GM21526 (cell line): ENCODE results near the gene BCAS3.

Experiments used
- ATAC-seq: cut with Tn5 transposase; IDR thresholded peaks from one replicate; pipeline ENCODE4 v1.9.1; 2021; ENCODE audit warnings: moderate library complexity; ENCODE audit not compliant: unreplicated experiment, low FRiP score

Gene BCAS3

DNA sequence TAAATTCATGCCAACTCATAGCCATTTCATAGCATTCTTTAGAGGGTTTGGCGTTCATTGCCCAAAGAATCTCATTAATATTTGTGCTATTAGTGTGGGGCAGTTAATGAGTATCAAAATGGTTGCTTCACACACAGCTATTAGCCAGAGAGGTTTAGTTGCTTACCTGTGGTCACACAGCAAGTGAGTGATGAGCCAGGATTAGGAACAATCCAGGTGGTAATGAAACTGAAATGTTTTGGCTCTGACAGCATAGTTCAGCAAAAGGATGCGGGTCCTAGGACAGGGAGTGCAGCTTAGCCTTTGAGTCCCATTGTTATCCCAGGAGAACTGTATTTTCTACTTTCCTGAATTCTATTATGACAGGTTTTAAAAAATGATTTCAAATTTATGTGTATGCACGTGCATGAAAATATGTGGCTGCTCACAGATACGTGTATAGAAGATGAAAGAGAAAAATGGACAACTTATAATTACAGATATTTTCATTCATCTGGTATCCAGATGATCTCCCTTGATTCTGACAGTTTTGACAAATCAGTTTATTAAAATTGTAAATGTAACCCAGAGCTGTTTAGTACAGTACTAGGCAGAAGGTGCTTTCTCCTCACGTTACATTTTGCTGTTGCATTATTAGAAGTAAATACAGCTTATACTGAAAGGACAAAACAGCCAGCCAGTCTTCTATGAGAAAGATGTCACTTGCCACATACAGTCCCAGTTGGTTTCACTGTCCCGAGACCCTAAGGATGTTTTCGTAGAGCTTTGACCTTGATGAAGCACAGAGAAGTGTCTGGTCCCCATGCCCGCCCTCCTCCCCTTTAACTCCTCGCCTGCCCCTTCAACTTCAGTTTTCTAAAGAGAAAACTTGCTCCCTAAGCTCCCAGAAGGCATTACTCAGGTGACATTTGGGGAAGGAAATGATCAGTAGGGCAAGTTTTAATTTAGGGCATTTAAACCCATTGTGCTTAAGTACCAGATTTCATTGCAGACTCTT, 622.2 kb downstream of the BCAS3 start:
- ATAC-seq = no peak

- no peak for ATAC-seq
Observed at GRCh38 chr17:61302953-61303816, 625.5 kb downstream of the BCAS3 start.

DNA sequence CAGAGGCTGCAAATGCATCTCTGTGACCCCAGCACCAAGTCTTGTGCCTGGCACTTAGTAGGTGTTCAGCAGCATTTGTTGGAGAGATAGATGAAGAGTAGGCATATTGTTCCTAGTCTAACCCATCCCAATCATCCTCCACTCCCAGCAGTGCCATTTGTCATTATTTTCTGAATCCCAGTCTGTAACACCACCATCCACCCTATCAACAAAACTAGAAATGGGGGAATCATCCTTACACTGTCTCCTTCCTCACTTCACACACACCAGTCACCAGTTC, 626.1 kb downstream of the BCAS3 start:
- ATAC-seq = no peak

GRCh38 chr17:61305024-61305423, 627.4 kb downstream of the BCAS3 start:
- ATAC-seq = no peak

DNA sequence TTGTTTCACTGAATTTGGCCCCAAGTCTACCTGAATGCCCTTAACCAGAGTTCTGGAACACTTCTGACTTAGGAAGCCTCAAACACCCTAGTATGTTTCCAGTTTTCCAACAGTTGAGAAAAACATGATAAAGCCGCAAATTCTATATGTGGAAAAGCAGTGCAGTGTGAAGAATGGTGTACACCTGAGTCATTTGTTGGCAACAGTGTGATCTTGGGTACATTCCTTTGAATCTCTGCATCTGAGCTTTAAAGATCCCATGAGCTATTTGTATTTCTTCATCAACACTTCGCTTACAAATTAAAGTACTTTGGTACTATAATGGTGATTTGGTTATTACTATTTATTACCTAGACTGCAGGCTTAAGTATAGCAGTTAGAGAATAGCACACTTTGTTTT, 628.4 kb downstream of the BCAS3 start:
- no peak for ATAC-seq

DNA sequence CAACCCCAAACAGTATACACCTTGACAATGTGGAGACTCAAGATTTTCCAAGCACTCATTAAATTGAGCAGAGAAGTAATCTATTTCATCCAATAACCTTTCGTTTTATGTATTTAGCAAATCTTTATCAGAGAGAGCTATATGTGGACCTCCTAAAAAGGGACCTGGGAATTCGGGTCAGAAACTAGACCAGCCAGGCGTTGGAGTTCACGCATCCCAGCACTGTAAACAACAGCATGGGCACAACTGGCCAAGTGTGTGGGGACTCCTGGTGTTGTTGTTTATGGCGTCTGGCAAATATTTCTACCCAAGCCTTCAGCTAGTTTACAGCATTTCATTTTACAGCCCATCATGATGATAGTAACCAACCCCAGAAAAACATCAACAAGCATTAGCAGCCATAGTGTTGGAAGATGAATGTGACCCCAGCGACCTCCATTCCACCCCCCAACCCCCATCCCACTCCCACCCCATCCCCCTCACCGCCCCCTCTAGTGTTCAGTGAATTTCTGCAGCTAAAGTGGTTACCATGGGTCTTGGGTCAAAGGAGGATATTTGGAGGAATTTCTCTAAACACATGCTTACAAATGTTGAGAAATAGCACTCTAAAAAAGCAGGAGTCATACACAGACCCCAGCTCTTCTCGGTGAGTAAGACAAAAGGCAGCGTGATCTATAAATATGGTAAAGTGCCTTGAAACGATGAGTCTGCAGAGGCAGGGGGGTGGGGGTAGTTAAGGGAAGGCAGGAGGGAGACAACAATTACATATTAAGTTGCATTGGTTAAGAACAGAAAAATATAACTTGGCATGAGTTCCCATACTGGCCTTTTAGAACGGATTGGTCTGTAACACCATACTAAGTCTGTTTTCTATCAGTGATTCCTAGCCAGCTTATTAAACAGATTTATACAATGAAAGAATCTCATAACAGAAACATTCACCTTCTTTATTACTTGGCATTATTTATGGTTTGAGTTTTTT, 630.5 kb downstream of the BCAS3 start:
- ATAC-seq = no peak

DNA sequence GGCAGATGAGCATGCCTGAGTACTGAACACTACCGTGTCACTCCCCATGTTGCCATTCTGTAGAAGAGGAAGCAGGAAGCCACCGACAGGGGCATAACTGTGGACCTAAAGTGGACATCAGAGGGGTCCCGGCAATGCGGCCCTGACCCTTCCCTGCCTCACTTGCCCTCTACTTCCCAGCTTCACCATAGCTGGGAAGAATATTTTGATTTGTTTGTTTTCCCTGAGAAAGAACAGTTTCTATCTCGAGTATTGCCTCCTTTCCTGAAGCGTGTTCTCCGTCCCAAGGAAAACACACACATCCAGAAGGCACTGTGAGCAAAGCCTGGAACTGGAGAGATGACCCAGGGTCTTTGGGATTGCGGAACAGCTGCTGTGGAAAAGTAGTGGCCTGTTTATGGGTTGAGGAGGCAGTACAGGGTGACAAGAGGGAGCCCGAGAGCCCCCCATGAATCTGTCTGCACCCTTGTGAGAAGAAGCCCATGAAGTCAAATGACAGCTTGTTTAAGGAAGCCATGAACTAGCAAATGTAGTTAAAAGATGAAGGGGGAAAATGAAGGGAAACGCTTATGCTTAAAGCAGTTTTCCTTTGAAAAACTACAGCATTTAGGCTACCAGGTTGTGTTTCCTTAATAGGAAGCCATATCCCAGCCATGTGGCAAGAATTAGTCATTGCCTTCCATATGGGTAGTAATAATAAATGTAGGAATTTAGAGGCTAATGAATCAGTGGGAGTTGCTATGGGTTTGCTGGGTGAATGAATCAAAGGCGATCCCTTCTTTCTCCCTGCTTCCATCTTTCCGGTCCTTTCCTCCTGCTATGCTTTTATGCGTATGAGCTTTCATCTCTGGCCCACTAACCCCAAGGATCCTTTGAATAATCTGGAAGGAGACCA, 632.0 kb downstream of the BCAS3 start:
- no peak for ATAC-seq

GRCh38 chr17:61310590-61310989, 632.9 kb downstream of the BCAS3 start:
- ATAC-seq = no peak

DNA sequence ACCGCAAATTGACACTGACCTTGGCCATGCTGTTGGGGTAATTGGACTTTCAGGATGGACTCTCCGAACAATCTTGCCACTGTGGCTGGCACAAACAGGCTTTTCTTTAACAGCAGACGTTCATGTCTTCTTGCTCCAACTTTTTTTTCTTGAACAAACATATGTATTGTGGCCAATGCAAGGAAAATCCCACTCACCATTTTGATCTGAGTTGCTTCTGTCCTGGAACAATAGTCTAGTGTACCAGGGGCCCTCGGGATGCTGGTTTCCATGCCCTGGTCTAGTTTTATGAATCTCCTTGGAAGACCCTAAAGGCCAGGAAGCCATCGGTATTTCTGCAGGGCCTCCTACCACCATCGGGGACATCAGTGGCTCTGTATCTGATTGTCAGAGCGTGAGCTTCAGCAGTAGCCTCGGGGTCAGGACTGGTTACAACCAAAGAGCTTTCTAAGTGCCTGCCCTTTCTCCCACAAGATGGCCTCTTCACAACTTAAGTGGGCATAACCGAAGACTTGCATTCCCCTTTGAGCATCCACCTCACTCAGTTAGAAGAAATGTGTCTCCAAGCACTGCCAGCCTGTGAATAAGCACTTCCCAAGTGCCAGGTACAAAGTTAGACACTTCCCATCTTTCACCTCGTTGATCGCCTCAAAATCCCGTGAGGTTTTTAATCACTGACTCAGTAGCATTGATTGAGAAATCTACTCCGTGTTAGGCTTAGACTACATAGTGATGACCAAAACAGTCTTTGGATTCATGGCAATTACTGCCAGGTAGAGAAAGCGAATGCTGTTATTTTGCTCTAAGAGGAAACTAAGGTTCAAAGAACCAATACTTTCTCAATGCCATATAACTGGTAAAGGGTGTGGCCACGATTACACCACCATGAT, 635.0 kb downstream of the BCAS3 start:
- ATAC-seq = no peak

GRCh38 chr17:61313461-61314326, 636.0 kb downstream of the BCAS3 start:
- no peak for ATAC-seq

- ATAC-seq = no peak
Observed at GRCh38 chr17:61314368-61315078, 636.9 kb downstream of the BCAS3 start.

DNA sequence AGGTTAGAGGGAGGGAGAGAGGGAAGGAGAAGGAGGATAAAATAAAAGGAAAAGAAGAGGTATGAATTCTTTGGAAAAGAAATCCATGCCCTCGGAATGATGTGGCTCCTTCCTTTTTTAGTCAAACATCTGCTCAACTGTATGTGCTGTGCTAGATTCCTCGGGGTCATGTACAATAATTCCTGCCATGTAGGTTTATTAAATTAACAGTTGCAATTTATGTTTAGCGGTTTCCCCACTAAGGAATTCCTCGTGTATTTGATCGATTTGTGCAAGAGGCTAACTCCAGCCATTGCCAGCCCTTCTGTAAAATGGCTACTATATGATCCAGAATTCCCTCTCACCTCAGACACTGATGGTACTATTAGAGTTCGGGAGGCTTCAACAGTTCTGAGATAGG, 639.0 kb downstream of the BCAS3 start:
- ATAC-seq = no peak

DNA sequence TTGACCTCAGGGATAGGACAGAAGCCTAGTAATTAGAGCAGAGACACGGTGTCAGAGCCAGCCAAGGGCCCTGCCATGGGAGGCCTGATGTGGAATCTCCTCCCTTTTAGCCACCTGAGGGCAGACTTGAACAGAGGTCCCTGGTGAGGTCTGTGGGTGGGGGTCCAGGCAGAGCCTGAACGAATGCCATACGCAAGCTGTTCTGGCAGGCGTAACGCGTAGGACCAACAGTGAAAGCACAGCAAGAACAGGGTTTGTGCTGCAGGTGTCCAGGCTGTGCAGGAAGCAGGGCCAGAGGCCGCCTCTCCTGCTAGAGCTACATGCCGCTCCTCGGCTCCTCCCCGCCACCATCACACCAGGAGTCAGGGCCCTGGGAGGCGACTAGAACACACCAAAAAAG, 640.1 kb downstream of the BCAS3 start:
- ATAC-seq = no peak

DNA sequence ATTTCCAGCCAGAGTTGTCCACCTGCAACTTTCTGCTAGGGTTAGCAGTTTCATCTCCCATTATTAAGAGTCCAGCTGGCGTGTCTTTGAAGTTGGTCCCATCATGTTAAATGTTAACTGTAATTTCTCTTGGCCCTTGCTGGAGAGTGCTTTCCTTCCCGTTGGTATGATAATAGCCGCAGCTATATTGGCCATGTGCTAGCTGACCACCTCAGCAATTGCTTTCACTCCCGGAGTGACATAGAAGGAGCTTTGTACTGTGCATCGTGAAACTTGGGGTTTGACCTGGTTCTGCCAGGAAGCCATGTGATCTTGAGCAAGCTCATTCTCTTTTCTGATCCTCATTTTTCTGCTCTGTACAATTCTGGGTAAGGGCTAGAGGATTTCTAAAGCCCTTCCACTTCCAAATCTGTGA, 641.0 kb downstream of the BCAS3 start:
- no peak for ATAC-seq

- ATAC-seq = no peak
Observed at GRCh38 chr17:61321344-61321743, 643.7 kb downstream of the BCAS3 start.

GRCh38 chr17:61322325-61323002, 644.8 kb downstream of the BCAS3 start:
- ATAC-seq = no peak
